ENCODE data around the gene SLC9A7.
"Not testable (repeated sequence)": the region's sequence is repeated elsewhere in the genome, so short reads cannot be mapped to it uniquely, and the experiment has no call there.

Gene SLC9A7

DNA sequence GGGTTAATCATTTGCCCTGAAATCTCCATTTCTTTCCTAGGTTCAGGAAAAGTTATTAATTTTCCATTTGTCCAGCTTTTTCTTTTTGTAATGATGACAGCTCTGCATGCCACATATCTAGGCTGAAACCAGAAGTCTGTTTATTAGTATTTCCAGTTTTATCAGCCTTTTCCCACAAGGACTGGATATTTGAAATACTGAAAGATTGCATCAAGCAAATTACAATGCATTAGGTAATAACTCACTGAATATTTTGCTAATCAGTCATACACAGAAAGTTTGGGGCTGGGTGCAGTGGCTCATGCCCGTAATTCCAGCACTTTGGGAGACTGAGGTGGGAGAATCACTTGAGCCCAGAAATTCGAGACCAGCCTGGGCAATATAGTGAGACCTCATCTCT lies 21.5 kb downstream of the SLC9A7 start:
- no peak for DNase-seq (ENCODE audit: low spot score)
- in situ Hi-C loops (cut with MboI; ENCODE audit: low sequenced_read_pairs, unreplicated experiment): no loop called here
- TF ChIP-seq, protein P1, sequence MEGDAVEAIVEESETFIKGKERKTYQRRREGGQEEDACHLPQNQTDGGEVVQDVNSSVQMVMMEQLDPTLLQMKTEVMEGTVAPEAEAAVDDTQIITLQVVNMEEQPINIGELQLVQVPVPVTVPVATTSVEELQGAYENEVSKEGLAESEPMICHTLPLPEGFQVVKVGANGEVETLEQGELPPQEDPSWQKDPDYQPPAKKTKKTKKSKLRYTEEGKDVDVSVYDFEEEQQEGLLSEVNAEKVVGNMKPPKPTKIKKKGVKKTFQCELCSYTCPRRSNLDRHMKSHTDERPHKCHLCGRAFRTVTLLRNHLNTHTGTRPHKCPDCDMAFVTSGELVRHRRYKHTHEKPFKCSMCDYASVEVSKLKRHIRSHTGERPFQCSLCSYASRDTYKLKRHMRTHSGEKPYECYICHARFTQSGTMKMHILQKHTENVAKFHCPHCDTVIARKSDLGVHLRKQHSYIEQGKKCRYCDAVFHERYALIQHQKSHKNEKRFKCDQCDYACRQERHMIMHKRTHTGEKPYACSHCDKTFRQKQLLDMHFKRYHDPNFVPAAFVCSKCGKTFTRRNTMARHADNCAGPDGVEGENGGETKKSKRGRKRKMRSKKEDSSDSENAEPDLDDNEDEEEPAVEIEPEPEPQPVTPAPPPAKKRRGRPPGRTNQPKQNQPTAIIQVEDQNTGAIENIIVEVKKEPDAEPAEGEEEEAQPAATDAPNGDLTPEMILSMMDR (IDR thresholded peaks at IDR 0.05; ENCODE audit: borderline replicate concordance, control extremely low read depth, extremely low read depth, insufficient read depth, missing control alignments): no peak

- in situ Hi-C loops (cut with MboI; ENCODE audit: low sequenced_read_pairs, unreplicated experiment): no loop called here
- TF ChIP-seq, protein P1 (IDR thresholded peaks at IDR 0.05; ENCODE audit: borderline replicate concordance, control extremely low read depth, extremely low read depth, insufficient read depth, missing control alignments): no peak
- no peak for DNase-seq (ENCODE audit: low spot score)
Measured at GRCh38 chrX:46737041-46737440, 21.9 kb downstream of the SLC9A7 start.

DNA sequence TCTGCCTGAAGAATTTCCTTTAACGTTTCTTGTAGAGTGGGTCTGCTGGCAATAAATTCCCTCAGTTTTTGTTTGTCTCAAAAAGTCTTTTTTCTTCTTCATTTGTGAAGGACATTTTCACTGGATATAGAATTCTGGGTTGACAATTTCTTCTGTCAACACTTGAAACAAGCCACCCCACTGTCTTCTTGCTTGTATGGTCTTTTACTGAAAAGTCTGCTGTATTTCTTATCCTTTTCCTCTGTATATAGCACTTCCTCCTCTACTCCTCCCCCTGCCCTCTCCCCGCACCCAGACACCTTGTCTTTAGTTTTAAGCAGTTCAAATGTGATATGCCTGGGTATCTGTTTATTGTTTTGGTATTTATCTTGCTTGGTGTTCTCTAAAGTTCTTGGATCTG lies 23.3 kb downstream of the SLC9A7 start:
- DNase-seq (ENCODE audit: low spot score): no peak
- in situ Hi-C loops (cut with MboI; ENCODE audit: low sequenced_read_pairs, unreplicated experiment): no loop called here
- TF ChIP-seq, protein P1 (IDR thresholded peaks at IDR 0.05; ENCODE audit: borderline replicate concordance, control extremely low read depth, extremely low read depth, insufficient read depth, missing control alignments): no peak

- in situ Hi-C loops (cut with MboI; ENCODE audit: low sequenced_read_pairs, unreplicated experiment): no loop called here
- no peak for DNase-seq (ENCODE audit: low spot score)
- TF ChIP-seq, protein P1 (IDR thresholded peaks at IDR 0.05; ENCODE audit: borderline replicate concordance, control extremely low read depth, extremely low read depth, insufficient read depth, missing control alignments): no peak
Measured at GRCh38 chrX:46733226-46733625, 25.7 kb downstream of the SLC9A7 start.

DNA sequence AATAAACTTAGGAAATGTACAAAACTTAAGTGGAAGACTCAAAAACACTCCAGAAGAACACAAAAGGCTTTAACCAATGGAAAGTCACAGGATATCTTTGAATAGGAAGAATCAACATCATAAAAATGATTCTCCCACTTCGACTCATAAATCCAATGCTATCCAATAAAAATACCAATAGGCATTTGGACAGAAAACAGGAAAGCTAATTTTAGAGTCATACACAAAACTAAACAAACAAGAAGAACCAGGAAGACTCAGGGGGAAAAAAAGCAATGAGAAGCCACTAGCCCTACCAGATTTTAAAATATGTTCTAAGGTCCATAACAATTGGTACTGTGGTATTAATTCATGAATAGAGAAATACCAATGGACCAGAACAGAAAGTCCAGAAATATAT lies 28.2 kb downstream of the SLC9A7 start:
- in situ Hi-C loops (cut with MboI; ENCODE audit: low sequenced_read_pairs, unreplicated experiment): no loop called here
- DNase-seq (ENCODE audit: low spot score): no peak
- TF ChIP-seq, protein P1 (IDR thresholded peaks at IDR 0.05; ENCODE audit: borderline replicate concordance, control extremely low read depth, extremely low read depth, insufficient read depth, missing control alignments): no peak

DNA sequence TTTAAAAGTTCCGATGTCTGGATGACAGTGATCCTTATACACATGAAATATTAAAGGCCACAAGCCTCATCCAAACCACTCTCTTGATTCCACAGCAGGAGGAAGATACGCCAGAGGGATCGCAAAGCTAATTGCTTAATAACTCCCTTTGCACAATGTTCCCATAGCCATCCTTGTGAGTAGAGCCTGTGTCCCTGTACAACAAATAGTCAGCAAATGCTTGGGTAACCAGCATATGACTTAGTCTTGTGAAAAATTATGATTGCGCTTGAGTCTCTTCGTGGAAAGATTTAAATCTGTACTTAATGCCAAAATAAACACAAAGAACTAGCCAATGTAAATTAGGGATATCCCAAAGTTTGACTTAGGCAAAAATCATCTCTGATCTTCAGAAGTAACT lies 31.5 kb downstream of the SLC9A7 start:
- no peak for DNase-seq (ENCODE audit: low spot score)
- in situ Hi-C loops (cut with MboI; ENCODE audit: low sequenced_read_pairs, unreplicated experiment): no loop called here
- TF ChIP-seq, protein P1 (IDR thresholded peaks at IDR 0.05; ENCODE audit: borderline replicate concordance, control extremely low read depth, extremely low read depth, insufficient read depth, missing control alignments): no peak

GRCh38 chrX:46723569-46723927 lies 35.4 kb downstream of the SLC9A7 start:
- in situ Hi-C loops (cut with MboI; ENCODE audit: low sequenced_read_pairs, unreplicated experiment); DNase-seq (ENCODE audit: low spot score): not testable (repeated sequence)
